Measurements from ENCODE around the gene PCDHA8.
A peak's percentile ranks its signal among the peaks of the same experiment; 100 is the strongest.
"Not testable (repeated sequence)": the region's sequence is repeated elsewhere in the genome, so short reads cannot be mapped to it uniquely, and the experiment has no call there.

PCDHA8 gene

GRCh38 chr5:140840978-140841962 lies at the start of gene PCDHA8:
Gene PCDHA8 (plus strand): TSS chr5:140841187. CDS start chr5:140841322, 135 bp downstream.
- peak; percentile 15 for DNase-seq

- no peak for DNase-seq
Measured at GRCh38 chr5:140794595-140795258, 46.3 kb upstream of the PCDHA8 start, which contains the start of gene PCDHA2. Gene PCDHA2 (plus strand): TSS chr5:140794852.

GRCh38 chr5:140795259-140795641 lies 45.7 kb upstream of the PCDHA8 start:
- no peak for DNase-seq

- not testable (repeated sequence) for DNase-seq
Measured at GRCh38 chr5:140796072-140796717, 44.8 kb upstream of the PCDHA8 start.

- DNase-seq, result no peak
Measured at GRCh38 chr5:140796718-140797095, 44.3 kb upstream of the PCDHA8 start.

- no peak for DNase-seq
Measured at GRCh38 chr5:140800816-140801493, 40.0 kb upstream of the PCDHA8 start, which contains the start of gene PCDHA3. Gene PCDHA3 (plus strand): TSS chr5:140801057.

- no peak for DNase-seq
Measured at GRCh38 chr5:140801494-140801841, 39.5 kb upstream of the PCDHA8 start.

- DNase-seq, result not testable (repeated sequence)
Measured at GRCh38 chr5:140802381-140802780, 38.6 kb upstream of the PCDHA8 start.

GRCh38 chr5:140802781-140803271 lies 38.2 kb upstream of the PCDHA8 start:
- no peak for DNase-seq

GRCh38 chr5:140806834-140807775 lies 33.9 kb upstream of the PCDHA8 start, which contains the start of gene PCDHA4:
Gene PCDHA4 (plus strand): TSS chr5:140807068.
- DNase-seq, result peak; percentile 33

GRCh38 chr5:140808241-140808888 lies 32.6 kb upstream of the PCDHA8 start:
- DNase-seq, result not testable (repeated sequence)

- DNase-seq, result no peak
Measured at GRCh38 chr5:140808889-140809291, 32.1 kb upstream of the PCDHA8 start.

- DNase-seq, result peak; percentile 22
Measured at GRCh38 chr5:140821375-140822280, 19.4 kb upstream of the PCDHA8 start, which contains the start of gene PCDHA5. Gene PCDHA5 (plus strand): TSS chr5:140821613.

- no peak for DNase-seq
Measured at GRCh38 chr5:140822281-140822629, 18.7 kb upstream of the PCDHA8 start.

GRCh38 chr5:140822969-140823368 lies 18.0 kb upstream of the PCDHA8 start:
- not testable (repeated sequence) for DNase-seq

- no peak for DNase-seq
Measured at GRCh38 chr5:140823475-140823874, 17.5 kb upstream of the PCDHA8 start.

- DNase-seq, result no peak
Measured at GRCh38 chr5:140827704-140828361, 13.2 kb upstream of the PCDHA8 start, which contains the start of gene PCDHA6. Gene PCDHA6 (plus strand): TSS chr5:140827960. CDS start chr5:140828092, 132 bp downstream.

- no peak for DNase-seq
Measured at GRCh38 chr5:140828362-140828737, 12.6 kb upstream of the PCDHA8 start.
